GM18951 (cell line): Measurements from ENCODE around the gene PRLR.
"Not testable (repeated sequence)": the region's sequence is repeated elsewhere in the genome, so short reads cannot be mapped to it uniquely, and the experiment has no call there.

Experiments used
- POLR2A ChIP-seq: IDR thresholded peaks from 4 replicates; pipeline ENCODE4 v1.6.1; 2011; ENCODE audit warnings: mild to moderate bottlenecking; ENCODE audit not compliant: insufficient read length, insufficient read depth; ENCODE audit errors: extremely low read depth
- in situ Hi-C: fragments of 300-500 bp; cut with MboI; formaldehyde crosslinking; loops from one replicate; pipeline ENCODE4 v1.12.0; 2022; ENCODE audit warnings: low sequenced_read_pairs, mixed read lengths, inconsistent platforms; ENCODE audit not compliant: unreplicated experiment

The PRLR gene

GRCh38 chr5:35103637-35104299, 126.5 kb downstream of the PRLR start:
- no peak for TF ChIP-seq POLR2A
- in situ Hi-C loops = no loop called here

- in situ Hi-C loops = not testable (repeated sequence)
Measured at GRCh38 chr5:35101720-35102119, 128.6 kb downstream of the PRLR start.

- in situ Hi-C loops = no loop called here
- TF ChIP-seq POLR2A = no peak
Measured at GRCh38 chr5:35101016-35101415, 129.3 kb downstream of the PRLR start.

- in situ Hi-C loops = loop anchor here (10.0 to 25.0 kb wide), 2 partner anchors 87 to 814 kb away; no protein-coding TSS in a partner anchor
- TF ChIP-seq POLR2A = no peak
Measured at GRCh38 chr5:35098214-35098613, 132.1 kb downstream of the PRLR start.

GRCh38 chr5:35096932-35097331, 133.4 kb downstream of the PRLR start:
- in situ Hi-C loops = loop anchor here (10.0 to 25.0 kb wide), 2 partner anchors 88 to 815 kb away; no protein-coding TSS in a partner anchor

GRCh38 chr5:35096216-35096615, 134.1 kb downstream of the PRLR start:
- in situ Hi-C loops = loop anchor here (10.0 to 25.0 kb wide), 2 partner anchors 89 to 816 kb away; no protein-coding TSS in a partner anchor
- TF ChIP-seq POLR2A = no peak

More at GRCh38 chr5:35096932-35097331, 133.4 kb downstream of the PRLR start:
- no peak for TF ChIP-seq POLR2A

GRCh38 chr5:35095366-35095765, 134.9 kb downstream of the PRLR start:
- TF ChIP-seq POLR2A = no peak
- in situ Hi-C loops = loop anchor here (10.0 to 25.0 kb wide), 2 partner anchors 89 to 817 kb away; no protein-coding TSS in a partner anchor

- in situ Hi-C loops = loop anchor here (10.0 to 25.0 kb wide), 2 partner anchors 90 to 817 kb away; no protein-coding TSS in a partner anchor
- no peak for TF ChIP-seq POLR2A
Measured at GRCh38 chr5:35094948-35095347, 135.3 kb downstream of the PRLR start.

GRCh38 chr5:35092703-35093102, 137.6 kb downstream of the PRLR start:
- no peak for TF ChIP-seq POLR2A
- in situ Hi-C loops = loop anchor here (10.0 to 25.0 kb wide), 2 partner anchors 92 to 820 kb away; no protein-coding TSS in a partner anchor

- no peak for TF ChIP-seq POLR2A
- in situ Hi-C loops = loop anchor here (10.0 to 25.0 kb wide), 2 partner anchors 93 to 821 kb away; no protein-coding TSS in a partner anchor
Measured at GRCh38 chr5:35091704-35092103, 138.6 kb downstream of the PRLR start.

- in situ Hi-C loops = loop anchor here (10.0 to 25.0 kb wide), 2 partner anchors 95 to 823 kb away; no protein-coding TSS in a partner anchor
- TF ChIP-seq POLR2A = no peak
Measured at GRCh38 chr5:35089334-35090314, 140.7 kb downstream of the PRLR start.

GRCh38 chr5:35087991-35088390, 142.3 kb downstream of the PRLR start:
- TF ChIP-seq POLR2A = no peak
- in situ Hi-C loops = loop anchor here (25.0 kb wide), 1 partner anchor 824 kb away; no protein-coding TSS in a partner anchor

- in situ Hi-C loops = loop anchor here (25.0 kb wide), 1 partner anchor 829 kb away; no protein-coding TSS in a partner anchor
- no peak for TF ChIP-seq POLR2A
Measured at GRCh38 chr5:35083150-35083549, 147.1 kb downstream of the PRLR start.
